SK-N-MC (cell line): ENCODE results near the gene ASIC5.

Experiments
- DNase-seq: peaks from one replicate; pipeline ENCODE4 v3.0.0-alpha.2; 2011; ENCODE audit warnings: low read depth, low spot score
- H3K27ac ChIP-seq: fragments of 200-600 bp; sonication (generic); 2 replicates; pipeline ENCODE4 v1.5.1; 2016; ENCODE audit warnings: mixed run types
- H3K36me3 ChIP-seq: fragments of 200-600 bp; sonication (generic); 2 replicates; pipeline ENCODE4 v1.6.1; 2017; ENCODE audit warnings: antibody characterized with exemption, low read length, mixed read lengths; ENCODE audit not compliant: insufficient read depth
- H3K4me3 ChIP-seq: fragments of 200-600 bp; sonication (generic); 2 replicates; pipeline ENCODE4 v1.5.1; 2016
- H3K9ac ChIP-seq: fragments of 200-600 bp; sonication (generic); 2 replicates; pipeline ENCODE4 v1.8.0; 2017; ENCODE audit warnings: mixed run types, mixed read lengths; ENCODE audit not compliant: insufficient read length
- H3K9me3 ChIP-seq: fragments of 200-600 bp; sonication (generic); 2 replicates; pipeline ENCODE4 v1.6.1; 2017; ENCODE audit warnings: low read depth, mild to moderate bottlenecking, antibody characterized with exemption, low read length, moderate library complexity, mixed read lengths
- EZH2 ChIP-seq: fragments of 200-600 bp; sonication (generic); IDR thresholded peaks from one replicate; pipeline ENCODE4 v1.6.1; 2017; ENCODE audit warnings: antibody characterized with exemption
- FOXP2 ChIP-seq: optimal IDR thresholded peaks from 2 replicates; pipeline ENCODE3; 2011; ENCODE audit warnings: mild to moderate bottlenecking, moderate library complexity; ENCODE audit not compliant: insufficient read depth; ENCODE audit errors: extremely low read length, control extremely low read depth
- POLR2AphosphoS5 ChIP-seq: IDR thresholded peaks from 2 replicates; pipeline ENCODE4 v1.6.1; 2012; ENCODE audit warnings: mild to moderate bottlenecking, low read depth, low read length, borderline replicate concordance

ASIC5 gene

DNA sequence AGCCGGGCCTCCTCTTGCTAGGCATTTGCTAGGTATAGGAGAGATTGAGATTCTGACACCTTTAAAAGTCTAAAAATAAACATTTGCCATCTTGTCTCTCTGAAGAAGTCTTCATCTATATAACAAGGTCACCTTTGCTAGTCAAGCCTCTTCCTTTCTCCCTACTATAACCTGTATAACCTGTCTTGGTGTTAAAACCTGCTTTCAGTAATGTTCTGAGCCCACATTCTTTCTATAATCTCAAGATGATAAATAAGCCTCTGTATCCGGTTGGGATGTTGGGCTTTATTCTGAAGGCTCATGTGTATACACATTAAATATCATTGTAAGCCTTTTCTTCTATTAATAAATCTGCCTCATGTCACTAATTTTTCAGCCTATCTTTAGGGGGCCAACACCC lies 10.2 kb downstream of the ASIC5 start:
- Histone ChIP-seq H3K36me3 (no peaks in the 10 kb centered on the region), H3K9me3 (no peaks in the 10 kb centered on the region), H3K27ac (no peak overlapping the region), H3K4me3 (no peak overlapping the region), H3K9ac (no peak overlapping the region)
- no peak for DNase-seq
- TF ChIP-seq FOXP2 (no peak), EZH2 (no peak), POLR2AphosphoS5 (no peak)

DNA sequence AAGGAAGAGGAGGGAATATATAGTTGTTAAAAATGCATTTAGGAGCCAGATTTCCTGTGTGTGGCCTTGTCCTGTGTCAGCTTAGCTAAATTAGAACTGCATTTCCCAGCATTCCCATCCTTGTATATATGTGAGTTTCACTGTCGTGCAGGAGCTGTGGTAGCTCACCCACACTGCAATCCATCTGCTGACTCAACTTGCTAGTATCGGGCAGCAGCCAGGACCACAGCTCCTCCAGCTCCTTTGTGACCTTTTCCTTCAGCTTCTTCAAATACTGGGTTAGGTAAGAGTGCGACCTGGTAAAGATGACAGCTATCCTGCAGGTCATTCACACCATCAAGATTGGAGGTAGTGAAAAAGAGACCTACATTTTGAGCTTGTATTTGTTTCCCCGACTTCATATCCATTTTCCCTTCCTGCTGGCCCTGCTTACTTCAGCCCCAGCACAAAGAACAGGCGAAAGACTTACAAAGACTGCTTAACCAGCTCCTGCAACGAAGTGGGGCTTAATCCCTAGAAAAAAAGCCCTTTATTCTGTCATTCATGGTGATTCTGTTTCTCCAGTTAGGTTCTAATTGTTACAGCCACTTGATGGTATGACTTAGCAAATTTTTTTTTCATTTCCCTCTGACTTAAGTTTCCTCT lies 11.4 kb downstream of the ASIC5 start:
- peak overlapping the region; percentile 28 for H3K9ac ChIP-seq
- H3K27ac ChIP-seq = peak overlapping the region; percentile 70
- TF ChIP-seq FOXP2 = no peak
- TF ChIP-seq POLR2AphosphoS5 = no peak
- no peak for TF ChIP-seq EZH2
- no peaks in the 10 kb centered on the region for H3K9me3 ChIP-seq
- no peaks in the 10 kb centered on the region for H3K36me3 ChIP-seq
- peak overlapping the region; percentile 7 for H3K4me3 ChIP-seq
- no peak for DNase-seq

DNA sequence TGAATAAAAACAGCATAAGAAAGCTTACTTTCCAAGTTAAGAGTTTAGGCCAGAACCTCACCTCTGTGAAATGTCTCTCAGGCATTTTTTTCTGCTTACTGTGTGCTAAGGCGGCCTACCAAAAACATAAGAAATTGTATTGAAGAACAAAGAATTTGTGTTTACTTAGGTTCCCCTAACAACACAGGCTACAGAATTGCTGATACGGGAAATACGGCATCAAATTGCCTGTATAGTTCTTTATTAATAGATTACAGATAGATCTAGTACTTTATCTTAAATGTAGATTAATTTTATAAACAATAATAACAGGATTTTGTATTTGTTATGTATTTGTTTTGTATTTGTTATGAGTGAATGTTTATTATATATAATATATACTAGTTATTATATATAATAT lies 12.9 kb downstream of the ASIC5 start:
- DNase-seq = no peak
- no peak overlapping the region for H3K9ac ChIP-seq

DNA sequence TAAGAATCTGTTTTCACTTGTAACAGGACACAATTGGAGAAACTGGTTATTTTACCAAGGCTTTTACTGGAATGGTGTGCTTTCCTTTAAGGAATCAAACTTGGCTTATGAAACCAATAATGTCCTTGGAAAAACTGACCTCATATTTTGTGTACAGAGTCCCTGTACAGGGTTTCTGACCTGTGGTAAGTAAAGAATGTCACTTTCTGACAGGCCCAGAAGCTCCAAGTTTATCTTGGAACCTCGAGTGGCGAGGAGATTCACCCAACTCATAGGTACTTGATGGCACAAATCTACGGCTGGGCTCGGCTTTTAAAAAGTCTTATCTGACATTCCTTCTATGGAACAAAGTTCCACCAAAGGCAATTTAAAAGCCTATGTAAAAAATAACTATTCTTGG lies 17.0 kb downstream of the ASIC5 start:
- TF ChIP-seq FOXP2 (no peak), EZH2 (no peak), POLR2AphosphoS5 (no peak)

More for the DNA sequence above, 12.9 kb downstream of the ASIC5 start:
- H3K27ac ChIP-seq = no peak overlapping the region
- H3K36me3 ChIP-seq = no peaks in the 10 kb centered on the region
- no peaks in the 10 kb centered on the region for H3K9me3 ChIP-seq
- no peak for TF ChIP-seq POLR2AphosphoS5
- no peak overlapping the region for H3K4me3 ChIP-seq

DNA sequence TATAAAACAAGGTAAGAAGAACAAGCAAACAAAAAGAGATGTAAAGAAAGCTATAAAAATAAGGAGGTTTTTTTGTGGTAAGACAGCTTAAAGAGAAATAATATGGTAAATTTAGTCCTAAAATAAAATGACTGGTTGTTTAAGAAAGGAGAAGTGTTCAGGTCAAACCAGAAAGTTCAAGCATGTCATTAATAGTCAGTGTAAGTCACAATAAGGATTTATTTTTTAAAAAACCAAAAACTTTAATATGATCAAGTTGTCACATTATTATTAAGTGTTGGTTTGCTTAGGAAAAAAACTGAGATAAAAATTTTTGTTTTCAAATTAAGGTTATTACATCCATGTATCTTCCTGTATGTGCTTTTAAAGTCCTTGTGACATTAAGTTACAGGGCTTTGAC lies 19.1 kb downstream of the ASIC5 start:
- Histone ChIP-seq H3K27ac (no peak overlapping the region), H3K36me3 (no peaks in the 10 kb centered on the region), H3K9me3 (no peaks in the 10 kb centered on the region; the same call in 1 of the 2 replicates), H3K4me3 (no peak overlapping the region), H3K9ac (no peak overlapping the region)
- no peak for DNase-seq
- TF ChIP-seq FOXP2 (no peak), EZH2 (no peak), POLR2AphosphoS5 (no peak)

More for the DNA sequence above, 17.0 kb downstream of the ASIC5 start:
- no peak overlapping the region for H3K9ac ChIP-seq
- no peak for DNase-seq
- no peak overlapping the region for H3K4me3 ChIP-seq
- H3K36me3 ChIP-seq = no peaks in the 10 kb centered on the region
- H3K9me3 ChIP-seq = no peaks in the 10 kb centered on the region; the same call in 1 of the 2 replicates
- H3K27ac ChIP-seq = no peak overlapping the region

DNA sequence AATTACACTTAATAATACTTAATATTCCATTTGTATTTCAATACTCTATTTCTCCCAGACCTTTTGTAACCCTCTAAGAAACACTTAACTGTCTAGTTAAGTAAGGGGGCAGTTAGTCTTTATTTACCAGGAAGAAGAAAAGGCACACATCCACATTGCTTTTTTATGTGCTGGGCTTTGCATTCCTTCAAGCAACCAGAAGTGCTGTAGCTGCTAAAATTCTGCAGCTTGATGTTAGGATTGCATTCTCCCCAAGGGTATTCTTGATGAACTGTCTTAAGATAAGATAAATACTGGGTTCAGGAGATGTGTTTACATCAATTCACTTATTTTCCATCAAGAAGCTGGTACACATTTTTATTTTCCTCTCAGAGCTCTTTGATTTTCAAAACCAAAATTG lies 24.0 kb downstream of the ASIC5 start:
- no peak for DNase-seq
- H3K27ac ChIP-seq = no peak overlapping the region
- H3K4me3 ChIP-seq = no peak overlapping the region
- no peaks in the 10 kb centered on the region for H3K36me3 ChIP-seq
- H3K9me3 ChIP-seq = no peaks in the 10 kb centered on the region; the same call in 1 of the 2 replicates
- TF ChIP-seq EZH2 = no peak
- no peak for TF ChIP-seq FOXP2
- TF ChIP-seq POLR2AphosphoS5 = no peak
- H3K9ac ChIP-seq = no peak overlapping the region

DNA sequence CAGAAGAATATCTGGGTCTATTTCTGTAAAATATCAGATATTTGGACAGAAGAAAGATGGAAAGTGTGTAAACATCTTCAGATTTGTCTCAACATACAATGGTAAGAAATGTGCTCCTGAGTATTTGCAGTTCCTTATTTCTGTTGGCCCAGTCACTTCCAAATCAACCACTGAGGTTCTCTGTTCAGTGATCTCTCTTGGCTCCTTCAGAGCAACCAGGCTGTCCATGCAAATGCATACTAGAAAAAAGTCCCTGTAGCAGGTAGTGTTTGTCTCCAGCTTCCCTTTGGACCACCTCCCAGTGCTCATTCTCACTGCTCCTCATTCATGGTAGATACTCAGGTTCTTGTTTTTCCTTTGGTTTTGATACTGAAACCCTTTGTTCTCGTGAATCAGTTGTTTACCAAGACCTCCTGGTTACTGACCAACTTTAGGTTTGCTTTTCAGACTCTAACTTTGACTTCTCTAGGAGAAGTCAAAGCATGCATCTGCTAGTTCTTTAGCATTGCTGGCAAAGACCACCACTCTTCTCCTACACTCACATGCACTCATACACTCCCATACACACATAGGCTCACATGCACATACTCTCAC lies 28.8 kb downstream of the ASIC5 start:
- DNase-seq = no peak
- Histone ChIP-seq H3K9me3 (no peaks in the 10 kb centered on the region), H3K9ac (no peak overlapping the region), H3K36me3 (no peaks in the 10 kb centered on the region), H3K4me3 (no peak overlapping the region), H3K27ac (no peak overlapping the region)
- TF ChIP-seq POLR2AphosphoS5 (no peak), FOXP2 (no peak), EZH2 (no peak)

DNA sequence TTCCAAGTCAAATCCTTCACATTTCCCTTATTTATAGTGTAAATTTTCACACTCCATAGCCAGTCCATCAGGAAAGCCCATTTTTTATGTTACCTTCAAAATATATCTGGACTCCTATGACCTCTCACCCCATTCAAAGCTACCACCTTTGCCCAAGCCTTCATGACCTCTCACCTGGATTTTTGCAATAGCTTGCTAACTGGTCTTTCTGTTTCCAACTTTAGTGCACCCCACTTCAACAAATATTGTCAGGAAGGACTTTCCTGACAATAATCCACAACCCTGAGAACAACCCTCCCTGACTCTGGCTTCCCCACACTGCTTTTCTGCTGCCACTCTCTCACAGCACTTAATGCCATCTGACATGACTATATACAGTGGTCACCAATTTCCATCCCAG lies 33.4 kb downstream of the ASIC5 start:
- DNase-seq = no peak
- TF ChIP-seq EZH2 (no peak), FOXP2 (no peak)
- Histone ChIP-seq H3K9me3 (no peaks in the 10 kb centered on the region), H3K4me3 (no peak overlapping the region), H3K27ac (no peak overlapping the region), H3K9ac (no peak overlapping the region), H3K36me3 (no peaks in the 10 kb centered on the region)

DNA sequence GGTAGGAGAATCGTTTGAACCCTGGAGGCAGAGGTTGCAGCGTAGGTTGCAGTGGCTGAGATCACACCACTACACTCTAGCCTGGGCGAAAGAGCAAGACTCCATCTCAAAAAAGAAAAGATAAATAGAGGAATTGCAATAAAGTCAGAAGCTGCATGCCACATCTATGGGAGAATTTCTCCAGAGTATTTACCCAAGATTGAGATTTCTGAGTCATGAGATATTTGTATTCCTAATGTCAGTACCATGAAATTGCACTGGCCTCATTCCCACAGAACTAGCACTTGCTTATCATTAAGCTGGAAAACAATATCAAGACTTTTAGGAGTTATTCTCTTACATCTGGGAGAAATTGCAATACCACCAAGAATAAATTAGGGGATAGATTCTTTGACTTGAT lies 37.4 kb downstream of the ASIC5 start:
- no peak overlapping the region for H3K27ac ChIP-seq
- TF ChIP-seq EZH2 (no peak), POLR2AphosphoS5 (no peak), FOXP2 (no peak)
- H3K4me3 ChIP-seq = no peak overlapping the region
- no peak for DNase-seq
- peak overlapping the region; percentile 5 for H3K9ac ChIP-seq
- H3K36me3 ChIP-seq = no peaks in the 10 kb centered on the region
- H3K9me3 ChIP-seq = no peaks in the 10 kb centered on the region
